SJCRH30 (cell line): ENCODE results near the gene B4GAT1. TPM values are rescaled to one million over a fixed set of nuclear protein-coding genes. Genes with fewer than 3 reads are reported as not detected.
"Not testable (repeated sequence)": the region's sequence is repeated elsewhere in the genome, so short reads cannot be mapped to it uniquely, and the experiment has no call there.

Source experiments
- DNase-seq, 2 experiments: peaks; one replicate each; pipeline ENCODE4 v3.0.0-alpha.2; 2015 to 2020
- H3K27ac ChIP-seq: fragments of 250-450 bp; sonication (Bioruptor Pico); 2 replicates; pipeline ENCODE4 v1.5.1; 2020; ENCODE audit warnings: mild to moderate bottlenecking, moderate library complexity
- H3K27me3 ChIP-seq: fragments of 250-450 bp; sonication (Bioruptor Pico); 2 replicates; pipeline ENCODE4 v1.5.1; 2020; ENCODE audit warnings: mild to moderate bottlenecking, moderate library complexity
- H3K36me3 ChIP-seq: fragments of 250-450 bp; sonication (Bioruptor Pico); 2 replicates; pipeline ENCODE4 v1.5.1; 2020; ENCODE audit warnings: mild to moderate bottlenecking, moderate library complexity
- H3K4me1 ChIP-seq: fragments of 250-450 bp; sonication (Bioruptor Pico); 2 replicates; pipeline ENCODE4 v1.5.1; 2020; ENCODE audit warnings: mild to moderate bottlenecking, moderate library complexity
- H3K4me3 ChIP-seq: fragments of 250-450 bp; sonication (Bioruptor Pico); 2 replicates; pipeline ENCODE4 v1.5.1; 2020; ENCODE audit warnings: mild to moderate bottlenecking, moderate library complexity
- H3K9me3 ChIP-seq: fragments of 250-450 bp; sonication (Bioruptor Pico); replicated peaks from 2 replicates; pipeline ENCODE4 v1.5.1; 2020; ENCODE audit warnings: mild to moderate bottlenecking, moderate library complexity
- total RNA-seq: library from RNA; depleted of rRNA; stranded (reverse); fragments of >200 nt; shearing (Covaris generic); gene quantifications from 2 replicates; pipeline ENCODE4 v1.2.3, GENCODE V29; 2014

B4GAT1 gene
- total RNA-seq, 1 experiment from 2014 or later: 8.0 TPM

DNA sequence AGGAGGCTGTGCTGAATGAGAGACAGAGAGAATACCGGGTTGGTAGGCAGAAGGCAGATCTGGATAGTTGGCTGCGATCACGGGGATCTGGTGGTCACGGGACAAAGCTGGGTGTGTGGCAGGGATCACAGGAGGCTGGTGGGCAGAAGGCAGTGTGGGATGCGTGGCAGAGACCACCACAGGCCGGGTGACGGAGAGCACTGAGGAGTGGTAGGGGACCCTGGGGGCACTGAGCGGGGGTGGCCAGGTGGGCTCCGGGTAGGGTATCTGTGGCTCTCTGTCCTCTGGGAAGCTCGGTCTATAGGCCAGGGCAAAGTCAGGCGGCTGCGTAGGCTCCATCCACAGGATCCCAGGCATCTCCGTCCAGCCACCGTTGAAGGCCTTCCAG lies 31.9 kb downstream of the B4GAT1 start:
- Histone ChIP-seq H3K9me3 (no peaks in the 10 kb centered on the region), H3K4me1 (peaks cover 11% of the 10 kb centered on the region)

DNA sequence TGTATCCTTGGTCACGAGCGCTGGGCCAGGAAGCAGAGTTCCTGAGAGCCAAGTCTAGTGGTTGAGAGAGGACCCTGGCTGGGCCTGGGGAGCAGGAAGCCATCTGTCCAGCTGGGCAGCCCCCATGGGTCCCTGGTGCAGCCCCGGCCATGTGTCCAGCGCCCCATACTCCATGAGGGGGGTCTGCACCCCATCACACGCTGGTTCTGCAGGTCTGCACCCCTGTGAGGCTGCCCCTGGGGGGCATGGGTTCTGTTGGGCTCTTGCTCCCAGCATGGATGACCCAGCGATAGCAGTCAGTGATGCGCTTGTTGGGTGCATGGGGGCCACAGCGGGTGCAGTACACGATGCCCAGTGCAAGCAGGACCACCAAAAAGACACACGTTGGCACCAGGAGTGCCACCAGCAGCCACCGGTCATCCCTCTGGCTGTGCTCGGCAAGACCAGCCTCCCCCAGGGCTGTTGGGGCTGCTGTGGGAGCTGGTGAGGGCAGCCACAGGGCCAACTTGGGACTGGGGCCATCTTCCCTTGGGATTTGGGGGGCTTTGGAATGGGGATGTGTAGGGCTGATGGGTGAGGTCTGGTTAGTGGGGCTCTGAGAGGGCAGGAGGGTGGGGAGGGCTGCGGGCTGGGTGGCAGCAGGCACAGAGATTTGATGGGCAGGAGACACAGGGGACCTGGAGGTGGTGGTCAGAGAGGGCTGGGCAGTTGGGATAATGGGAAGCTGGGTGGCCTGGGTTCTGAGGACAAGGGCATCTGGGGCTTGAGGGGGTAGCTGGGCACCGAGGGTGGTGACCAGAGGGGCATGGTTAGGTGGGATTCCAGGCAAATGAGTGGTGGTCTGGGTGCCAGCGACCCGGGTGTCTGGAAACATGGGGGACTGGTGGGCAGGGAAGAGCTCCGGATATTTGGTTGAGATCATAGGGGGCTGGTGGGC lies 32.6 kb downstream of the B4GAT1 start:
- no peaks in the 10 kb centered on the region for H3K9me3 ChIP-seq
- H3K4me1 ChIP-seq: peaks cover 11% of the 10 kb centered on the region
- H3K4me3 ChIP-seq: no peak overlapping the region
- no peak for DNase-seq
- no peak overlapping the region for H3K27ac ChIP-seq
- no peaks in the 10 kb centered on the region; the same call in 1 of the 2 replicates for H3K27me3 ChIP-seq
- H3K36me3 ChIP-seq: no peaks in the 10 kb centered on the region

More for the DNA sequence above, 31.9 kb downstream of the B4GAT1 start:
- Histone ChIP-seq H3K4me3 (no peak overlapping the region), H3K27me3 (no peaks in the 10 kb centered on the region; the same call in 1 of the 2 replicates), H3K27ac (no peak overlapping the region), H3K36me3 (no peaks in the 10 kb centered on the region)
- no peak for DNase-seq

DNA sequence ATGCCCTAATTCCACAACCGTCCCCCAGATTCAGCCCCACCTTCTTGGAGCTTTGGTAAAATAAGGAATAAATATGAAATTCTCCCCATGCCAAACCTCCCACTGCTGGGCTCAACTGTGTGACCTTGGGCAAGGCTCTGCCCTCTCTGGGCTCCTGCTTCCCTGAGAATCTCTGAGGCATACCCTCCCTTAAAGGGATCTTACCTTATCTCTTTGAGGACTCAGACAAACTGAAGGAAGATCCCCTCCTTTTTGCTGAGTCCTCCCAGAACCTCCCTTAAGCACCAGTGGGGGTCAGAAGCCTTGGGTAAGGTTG lies 33.3 kb downstream of the B4GAT1 start:
- Histone ChIP-seq H3K27ac (no peak overlapping the region), H3K9me3 (no peaks in the 10 kb centered on the region), H3K27me3 (no peaks in the 10 kb centered on the region; the same call in 1 of the 2 replicates), H3K4me1 (peaks cover 11% of the 10 kb centered on the region), H3K36me3 (no peaks in the 10 kb centered on the region), H3K4me3 (no peak overlapping the region)
- DNase-seq: no peak

DNA sequence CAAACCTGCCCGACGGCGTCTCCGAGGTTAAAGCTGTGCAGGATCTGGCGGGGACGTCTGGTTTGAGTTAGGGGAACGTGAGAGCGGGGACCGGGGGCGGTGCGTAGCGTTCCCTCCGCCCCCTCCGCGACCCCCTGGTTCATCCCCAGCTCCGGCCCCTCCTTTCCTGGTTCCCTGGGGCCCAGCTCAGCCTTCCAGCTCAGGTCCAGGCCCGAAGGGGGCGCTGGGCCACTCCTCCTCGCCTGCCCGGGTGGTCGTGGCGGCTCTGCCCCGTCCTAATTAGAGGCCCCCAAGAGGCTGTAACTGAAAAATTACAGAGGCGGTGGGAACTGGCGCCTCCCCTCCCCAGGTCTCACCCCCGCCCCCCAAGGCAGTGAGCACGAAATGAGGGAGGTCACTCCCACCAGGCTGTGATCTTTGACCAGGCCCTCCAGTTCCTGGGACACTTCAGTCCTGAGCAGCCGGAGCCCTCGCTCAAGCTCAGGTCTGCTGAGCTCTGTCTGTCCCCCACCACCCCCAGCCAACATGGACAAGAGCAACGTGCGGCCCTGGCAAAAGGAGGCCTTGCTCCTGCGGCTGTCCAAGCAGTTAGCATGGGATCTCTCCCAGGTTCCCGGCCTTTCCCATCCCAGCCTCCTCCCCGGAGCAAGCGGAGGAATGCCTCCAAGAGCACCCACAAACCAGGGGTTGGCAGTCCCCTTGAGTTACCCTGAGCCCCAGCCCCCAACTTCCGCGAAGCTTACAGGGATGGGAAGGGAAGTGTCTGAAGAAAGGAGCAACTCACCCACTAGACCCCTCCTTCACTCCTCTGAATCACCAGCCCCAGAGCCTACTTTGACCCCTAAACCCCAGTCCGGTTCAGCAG lies 33.9 kb downstream of the B4GAT1 start:
- DNase-seq: no peak
- H3K27me3 ChIP-seq: no peaks in the 10 kb centered on the region; the same call in 1 of the 2 replicates
- peaks cover 8% of the 10 kb centered on the region for H3K4me1 ChIP-seq
- no peaks in the 10 kb centered on the region for H3K9me3 ChIP-seq
- no peaks in the 10 kb centered on the region for H3K36me3 ChIP-seq
- H3K4me3 ChIP-seq: peak overlapping the region; percentile 59
- no peak overlapping the region; the same call in 1 of the 2 replicates for H3K27ac ChIP-seq

DNA sequence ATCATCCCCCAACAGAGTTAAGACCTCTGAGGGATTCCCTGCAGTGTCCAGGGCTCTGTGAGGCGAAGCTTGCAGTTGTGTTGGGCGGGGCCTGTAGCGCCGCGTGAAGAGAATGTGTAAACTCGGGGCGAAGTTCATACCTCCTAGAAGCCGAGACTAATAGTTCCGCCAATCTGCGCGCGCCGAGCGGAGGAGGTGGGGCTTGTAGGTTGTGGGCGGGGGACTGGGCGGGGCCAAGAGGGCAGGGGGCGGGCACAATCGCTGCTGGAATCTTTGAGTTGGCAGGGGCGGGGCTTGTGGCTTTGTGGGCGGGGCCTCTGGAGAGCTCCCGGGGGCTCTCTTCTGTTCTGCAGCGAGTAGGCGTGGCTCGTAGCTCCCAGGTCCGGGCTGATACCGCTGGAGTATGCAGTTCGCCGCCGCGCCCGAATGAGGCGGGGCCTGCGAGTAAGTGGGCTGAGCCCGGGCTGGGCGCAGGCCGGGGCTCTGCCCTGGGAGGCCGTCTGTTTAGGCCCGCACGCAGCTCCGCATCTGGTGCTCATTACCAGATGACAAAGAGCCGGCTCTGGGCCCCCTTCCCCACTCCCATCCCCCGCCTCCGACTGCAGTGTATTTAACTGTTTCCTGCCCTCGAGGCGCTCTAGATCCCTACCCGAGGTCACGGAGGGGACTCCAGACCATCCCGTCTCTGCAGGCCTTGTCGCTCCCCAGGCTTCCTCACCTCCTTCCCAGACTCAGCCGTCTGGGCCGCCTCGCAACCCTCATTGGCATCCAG lies 34.7 kb downstream of the B4GAT1 start:
- no peaks in the 10 kb centered on the region for H3K9me3 ChIP-seq
- H3K4me3 ChIP-seq: peak overlapping the region; percentile 59
- H3K4me1 ChIP-seq: peaks cover 3% of the 10 kb centered on the region; the same call in 1 of the 2 replicates
- H3K27ac ChIP-seq: peak overlapping the region; percentile 39
- no peaks in the 10 kb centered on the region; the same call in 1 of the 2 replicates for H3K27me3 ChIP-seq
- DNase-seq: peak; percentile 98 to 99
- no peaks in the 10 kb centered on the region for H3K36me3 ChIP-seq

DNA sequence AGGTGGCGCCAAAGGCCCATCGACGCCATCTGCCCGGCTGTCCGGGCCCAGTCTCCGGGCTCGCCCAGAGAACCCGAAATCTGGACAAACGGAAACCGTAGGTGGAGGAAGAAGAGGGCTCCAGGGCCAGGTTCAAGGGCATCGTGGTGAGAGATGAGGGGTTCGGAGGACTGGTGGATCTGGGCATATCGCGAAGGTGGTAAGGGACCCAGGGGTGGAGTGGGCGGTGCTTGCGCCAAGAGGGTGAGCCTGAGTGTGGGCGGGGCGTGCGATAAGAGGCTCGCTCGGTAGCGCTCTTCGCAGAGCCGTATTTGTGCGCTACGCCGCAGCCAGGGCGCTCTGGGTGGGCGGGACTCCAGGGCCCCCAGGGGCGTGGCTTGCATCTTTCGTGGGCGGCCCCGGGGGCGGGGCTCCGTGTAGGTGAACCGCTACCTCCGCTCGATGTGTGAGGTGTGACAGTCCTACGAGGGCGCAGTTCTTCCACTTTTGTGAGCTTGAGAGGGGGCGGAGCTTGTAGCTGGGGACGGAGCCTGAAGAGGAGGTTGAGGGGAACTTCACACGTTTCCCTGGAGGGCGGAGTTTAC lies 35.4 kb downstream of the B4GAT1 start:
- H3K4me3 ChIP-seq: peak overlapping the region; percentile 59
- H3K36me3 ChIP-seq: no peaks in the 10 kb centered on the region
- H3K4me1 ChIP-seq: no peaks in the 10 kb centered on the region
- no peaks in the 10 kb centered on the region for H3K9me3 ChIP-seq
- peak overlapping the region; percentile 39 for H3K27ac ChIP-seq
- H3K27me3 ChIP-seq: no peaks in the 10 kb centered on the region; the same call in 1 of the 2 replicates
- DNase-seq: peak; percentile 87 to 91

DNA sequence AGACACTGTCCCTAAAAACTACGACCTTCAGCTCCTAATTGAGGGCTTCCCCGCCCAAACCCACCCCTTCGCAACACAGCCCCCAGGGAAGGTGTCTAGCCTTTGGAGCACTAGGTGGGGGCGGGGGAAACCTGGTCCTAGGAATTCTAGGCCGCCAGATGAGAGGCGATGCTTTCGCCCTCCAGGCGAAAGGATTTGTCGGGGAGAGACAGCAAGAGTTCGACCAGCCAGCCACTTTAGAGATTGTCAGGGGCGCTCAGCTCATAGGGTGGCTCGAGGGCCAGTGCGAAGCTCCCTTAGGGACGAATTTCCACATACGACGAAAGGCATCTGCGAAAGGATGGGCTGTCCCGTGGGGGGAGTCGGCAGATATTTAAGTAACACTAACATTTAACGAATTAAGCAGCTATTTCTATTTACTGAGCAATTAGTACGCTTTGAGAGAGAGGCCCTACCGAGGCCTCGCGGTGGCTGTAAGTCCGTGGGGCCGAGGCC lies 35.9 kb downstream of the B4GAT1 start:
- no peaks in the 10 kb centered on the region; the same call in 1 of the 2 replicates for H3K27me3 ChIP-seq
- no peaks in the 10 kb centered on the region for H3K4me1 ChIP-seq
- H3K9me3 ChIP-seq: no peaks in the 10 kb centered on the region
- H3K27ac ChIP-seq: no peak overlapping the region
- DNase-seq: no peak
- no peaks in the 10 kb centered on the region for H3K36me3 ChIP-seq
- H3K4me3 ChIP-seq: peak overlapping the region; percentile 59

DNA sequence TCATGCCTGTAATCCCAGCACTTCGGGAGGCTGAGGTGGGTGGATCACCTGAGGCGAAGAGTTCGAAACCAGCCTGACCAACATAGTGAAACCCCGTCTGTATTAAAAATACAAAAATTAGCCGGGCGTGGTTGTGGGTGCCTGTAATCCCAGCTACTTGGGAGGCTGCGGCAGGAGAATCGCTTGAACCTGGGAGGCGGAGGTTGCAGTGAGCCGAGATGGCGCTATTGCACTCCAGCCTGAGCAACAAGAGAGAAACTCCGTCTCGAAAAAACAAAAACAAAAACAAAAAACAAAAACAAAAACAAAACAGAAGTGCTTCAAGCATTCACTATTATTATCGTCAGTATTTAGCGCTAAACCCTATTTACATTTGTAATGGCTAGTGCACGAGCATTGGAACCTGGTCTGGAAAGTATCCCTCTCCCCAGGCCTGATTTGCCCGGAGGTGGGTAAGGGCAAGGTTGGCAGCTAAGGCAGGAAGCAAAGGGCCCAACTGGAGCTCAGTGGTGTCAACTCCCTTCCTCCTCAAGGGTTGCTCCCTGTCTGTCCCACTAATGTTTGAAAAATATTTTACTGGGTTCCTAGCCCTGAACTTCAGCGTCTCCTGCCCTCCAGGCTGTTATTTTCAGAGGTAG lies 36.5 kb downstream of the B4GAT1 start:
- not testable (repeated sequence) for DNase-seq, H3K36me3 ChIP-seq, H3K4me3 ChIP-seq, H3K27ac ChIP-seq, H3K4me1 ChIP-seq, H3K27me3 ChIP-seq, H3K9me3 ChIP-seq

DNA sequence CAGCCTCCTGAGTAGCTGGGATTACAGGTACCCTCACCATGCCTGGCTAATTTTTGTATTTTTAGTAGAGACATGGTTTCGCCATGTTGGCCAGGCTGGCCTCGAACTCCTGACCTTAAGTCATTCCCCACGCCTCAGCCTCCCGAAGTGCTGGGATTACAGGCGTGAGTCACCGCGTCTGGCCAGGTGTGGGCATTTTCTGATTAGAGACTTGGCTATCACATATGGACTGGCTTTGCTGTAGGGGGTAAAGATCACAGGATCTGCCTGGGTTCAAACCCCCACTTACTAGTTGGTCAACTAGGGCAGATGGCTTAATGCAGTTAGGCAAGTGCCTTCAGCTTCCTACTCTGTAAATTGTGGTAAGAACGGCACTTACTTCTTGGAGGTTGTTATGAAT lies 37.1 kb downstream of the B4GAT1 start:
- Histone ChIP-seq H3K36me3 (no peaks in the 10 kb centered on the region), H3K27me3 (no peaks in the 10 kb centered on the region), H3K27ac (no peak overlapping the region), H3K9me3 (no peaks in the 10 kb centered on the region), H3K4me3 (no peak overlapping the region), H3K4me1 (no peaks in the 10 kb centered on the region)
- no peak for DNase-seq

DNA sequence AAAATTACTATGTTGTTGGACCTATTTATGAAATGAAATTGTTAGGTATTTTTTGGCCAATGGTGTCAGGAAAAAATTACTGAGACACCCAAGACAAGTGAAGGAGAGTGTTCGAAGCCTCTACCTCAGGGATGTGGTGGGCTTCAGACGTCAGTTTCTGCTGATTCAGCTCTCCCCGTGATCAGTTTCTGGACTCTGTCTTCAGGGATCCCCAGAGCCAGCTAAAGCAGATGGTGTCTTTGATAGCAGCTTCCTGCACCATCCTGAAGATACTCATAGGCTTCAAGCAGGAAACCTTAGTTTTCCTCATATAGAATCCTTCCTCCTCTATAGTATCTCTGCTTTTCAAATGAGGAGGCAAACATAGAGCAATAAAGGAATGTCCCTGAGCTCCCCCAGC lies 38.0 kb downstream of the B4GAT1 start:
- Histone ChIP-seq H3K4me3 (no peak overlapping the region), H3K27me3 (no peaks in the 10 kb centered on the region), H3K36me3 (no peaks in the 10 kb centered on the region), H3K4me1 (no peaks in the 10 kb centered on the region), H3K9me3 (no peaks in the 10 kb centered on the region), H3K27ac (no peak overlapping the region)
- no peak for DNase-seq

DNA sequence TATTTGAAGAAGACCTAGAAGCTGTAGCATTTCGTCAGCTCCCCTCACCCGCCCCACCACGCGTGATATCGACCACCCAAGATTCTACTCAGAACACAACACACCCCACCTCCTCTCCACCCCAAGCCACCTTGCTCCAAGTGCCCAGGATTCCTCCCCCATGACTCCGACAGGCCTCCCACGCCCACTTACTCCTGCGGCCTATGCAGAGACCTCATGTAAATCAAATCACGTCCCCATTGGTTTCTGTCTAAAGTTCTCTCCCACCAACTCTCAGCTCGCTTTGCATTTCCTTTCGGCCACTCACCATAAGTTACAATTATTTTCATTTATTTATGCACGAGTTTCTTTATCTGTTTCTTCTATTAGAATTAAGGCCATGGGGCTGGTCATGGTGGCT lies 44.8 kb downstream of the B4GAT1 start:
- Histone ChIP-seq H3K27ac (no peak overlapping the region), H3K4me3 (no peak overlapping the region), H3K4me1 (no peaks in the 10 kb centered on the region), H3K36me3 (no peaks in the 10 kb centered on the region), H3K9me3 (no peaks in the 10 kb centered on the region), H3K27me3 (no peaks in the 10 kb centered on the region)
- DNase-seq: no peak

DNA sequence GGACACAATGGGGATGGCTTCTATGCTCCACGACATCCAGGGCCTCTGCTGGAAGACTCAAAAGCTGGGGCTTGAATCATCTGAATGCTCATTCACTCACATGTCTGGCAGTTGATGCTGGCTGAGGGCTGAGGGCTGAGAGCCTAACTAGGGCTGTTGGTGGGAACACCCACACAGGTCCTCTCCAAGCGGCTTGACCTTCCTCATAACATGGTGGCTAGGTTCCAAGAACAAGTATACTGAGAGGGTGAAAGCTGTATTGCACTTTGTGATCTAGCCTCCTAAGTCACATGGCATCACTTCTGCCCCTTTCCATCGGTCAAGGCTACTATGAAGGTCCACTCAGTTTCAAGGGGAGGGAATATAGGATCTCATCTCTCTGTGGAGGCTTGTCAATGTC lies 48.2 kb downstream of the B4GAT1 start:
- no peak for DNase-seq
- no peaks in the 10 kb centered on the region for H3K4me1 ChIP-seq
- no peaks in the 10 kb centered on the region for H3K27me3 ChIP-seq
- H3K27ac ChIP-seq: no peak overlapping the region
- no peaks in the 10 kb centered on the region for H3K9me3 ChIP-seq
- H3K4me3 ChIP-seq: no peak overlapping the region
- H3K36me3 ChIP-seq: no peaks in the 10 kb centered on the region

DNA sequence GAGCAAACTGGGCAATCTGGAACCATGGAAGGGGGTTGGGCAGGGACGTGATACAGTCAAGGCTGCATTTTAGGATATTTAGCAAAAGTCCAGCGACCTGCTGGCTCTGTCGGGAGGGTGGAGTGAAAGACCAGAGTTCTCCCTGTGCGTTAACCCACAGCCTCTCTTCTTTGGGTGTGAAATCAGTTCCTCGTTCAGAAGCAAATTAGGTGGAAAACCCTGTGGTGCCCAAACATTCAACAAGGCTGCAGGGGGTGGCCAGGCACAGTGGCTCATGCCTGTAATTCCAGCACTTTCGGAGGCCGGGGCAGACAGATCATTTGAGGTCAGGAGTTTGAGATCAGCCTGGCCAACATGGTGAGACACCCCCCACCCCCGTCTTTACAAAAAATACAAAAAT lies 49.8 kb downstream of the B4GAT1 start:
- Histone ChIP-seq H3K27me3 (no peaks in the 10 kb centered on the region), H3K4me1 (no peaks in the 10 kb centered on the region), H3K36me3 (no peaks in the 10 kb centered on the region), H3K27ac (no peak overlapping the region), H3K9me3 (no peaks in the 10 kb centered on the region), H3K4me3 (no peak overlapping the region)
- DNase-seq: no peak
